ENCODE results near the gene SEC31A. TPM values are rescaled to one million over a fixed set of nuclear protein-coding genes. Genes with fewer than 3 reads are reported as not detected.
"Not testable (repeated sequence)": the region's sequence is repeated elsewhere in the genome, so short reads cannot be mapped to it uniquely, and the experiment has no call there.

SEC31A gene
- total RNA-seq, 1 experiment from 2014 or later, result 128 TPM

DNA sequence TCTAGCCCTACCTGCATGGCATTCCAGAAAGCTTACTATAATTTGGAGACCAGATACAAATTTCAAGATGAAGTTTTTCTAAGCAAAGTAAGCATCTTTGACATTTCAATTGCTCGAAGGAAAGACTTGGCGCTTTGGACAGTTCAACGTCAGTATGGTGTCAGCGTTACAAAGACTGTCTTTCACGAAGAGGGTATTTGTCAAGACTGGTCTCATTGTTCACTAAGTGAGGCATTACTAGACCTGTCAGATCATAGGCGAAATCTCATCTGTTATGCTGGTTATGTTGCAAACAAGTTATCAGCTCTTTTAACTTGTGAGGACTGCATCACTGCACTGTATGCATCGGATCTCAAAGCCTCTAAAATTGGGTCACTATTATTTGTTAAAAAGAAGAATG is 27.1 kb upstream of the SEC31A start:
- Histone ChIP-seq H2BK120ac (ENCODE audit: low read depth, low read length, poor library complexity, severe bottlenecking) (no peak overlapping the region), H4K5ac (ENCODE audit: insufficient read length, low read depth, low read length) (no peak overlapping the region), H3K27me3 (ENCODE audit: insufficient read depth, low read length) (no peaks in the 10 kb centered on the region), H3K56ac (ENCODE audit: insufficient read length, low read depth, low read length) (no peak overlapping the region), H3T11ph (ENCODE audit: low read length) (no peak overlapping the region), H3K14ac (ENCODE audit: insufficient read depth, low read length) (no peak overlapping the region), H3K4me2 (ENCODE audit: insufficient read depth, insufficient read length, low read length) (no peak overlapping the region), H2BK15ac (ENCODE audit: low read depth, low read length) (no peak overlapping the region), H3K9me3 (ENCODE audit: control insufficient read depth, low read depth, low read length) (no peaks in the 10 kb centered on the region), H4K91ac (ENCODE audit: insufficient read length, low read depth, low read length) (no peak overlapping the region), H3K27ac (ENCODE audit: insufficient read length, low read depth, low read length) (no peak overlapping the region), H2AK5ac (ENCODE audit: insufficient read length, low read length) (no peak overlapping the region), H3K23me2 (ENCODE audit: insufficient read length, low read depth, low read length, poor library complexity, severe bottlenecking) (no peaks in the 10 kb centered on the region), H3K4ac (ENCODE audit: low read depth, low read length) (no peak overlapping the region), H3K9ac (ENCODE audit: extremely low read depth, insufficient read length, low read length) (no peak overlapping the region), H2BK20ac (ENCODE audit: low read depth, low read length, poor library complexity, severe bottlenecking) (no peak overlapping the region), H4K20me1 (ENCODE audit: control insufficient read depth, insufficient read depth, insufficient read length) (no peaks in the 10 kb centered on the region), H4K8ac (replicated peaks; ENCODE audit: insufficient read length, low read depth, low read length) (no peak overlapping the region), H3K79me1 (ENCODE audit: insufficient read depth, low read depth, low read length, poor library complexity, severe bottlenecking) (peaks cover 4% of the 10 kb centered on the region), H2AFZ (ENCODE audit: low read length) (no peak overlapping the region), H2BK12ac (ENCODE audit: insufficient read length, low read depth, low read length) (no peak overlapping the region), H3K18ac (ENCODE audit: insufficient read length, low read depth, low read length) (no peak overlapping the region), H3K79me2 (ENCODE audit: insufficient read depth, low read length) (no peaks in the 10 kb centered on the region), H2BK5ac (ENCODE audit: insufficient read length, low read length) (no peak overlapping the region), H3K4me1 (ENCODE audit: insufficient read depth, low read length) (no peaks in the 10 kb centered on the region), H3K23ac (ENCODE audit: insufficient read length, low read depth, low read length) (no peak overlapping the region)
- WGBS (ENCODE audit: extremely low coverage, insufficient read length, low lambda C conversion rate), result no CpG with 5 or more reads among the region's 7 CpGs
- Mint-ChIP-seq H3K27ac (no peak overlapping the region), H3K9me3 (no peaks in the 10 kb centered on the region), H3K36me3 (ENCODE audit: insufficient read depth in 1 of 3, low read depth in 3 of 3) (peaks cover 0 to 38% (median 30%) of the 10 kb centered on the region in 3 experiments; a peak in 5 of 7 replicates), H3K4me3 (no peak overlapping the region), H3K4me1 (no peaks in the 10 kb centered on the region), H3K27me3 (ENCODE audit: low read depth) (no peaks in the 10 kb centered on the region)
- DNase-seq, result no peak
- TF ChIP-seq, protein P1, sequence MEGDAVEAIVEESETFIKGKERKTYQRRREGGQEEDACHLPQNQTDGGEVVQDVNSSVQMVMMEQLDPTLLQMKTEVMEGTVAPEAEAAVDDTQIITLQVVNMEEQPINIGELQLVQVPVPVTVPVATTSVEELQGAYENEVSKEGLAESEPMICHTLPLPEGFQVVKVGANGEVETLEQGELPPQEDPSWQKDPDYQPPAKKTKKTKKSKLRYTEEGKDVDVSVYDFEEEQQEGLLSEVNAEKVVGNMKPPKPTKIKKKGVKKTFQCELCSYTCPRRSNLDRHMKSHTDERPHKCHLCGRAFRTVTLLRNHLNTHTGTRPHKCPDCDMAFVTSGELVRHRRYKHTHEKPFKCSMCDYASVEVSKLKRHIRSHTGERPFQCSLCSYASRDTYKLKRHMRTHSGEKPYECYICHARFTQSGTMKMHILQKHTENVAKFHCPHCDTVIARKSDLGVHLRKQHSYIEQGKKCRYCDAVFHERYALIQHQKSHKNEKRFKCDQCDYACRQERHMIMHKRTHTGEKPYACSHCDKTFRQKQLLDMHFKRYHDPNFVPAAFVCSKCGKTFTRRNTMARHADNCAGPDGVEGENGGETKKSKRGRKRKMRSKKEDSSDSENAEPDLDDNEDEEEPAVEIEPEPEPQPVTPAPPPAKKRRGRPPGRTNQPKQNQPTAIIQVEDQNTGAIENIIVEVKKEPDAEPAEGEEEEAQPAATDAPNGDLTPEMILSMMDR (conservative IDR thresholded peaks at IDR 0.05), result no peak

DNA sequence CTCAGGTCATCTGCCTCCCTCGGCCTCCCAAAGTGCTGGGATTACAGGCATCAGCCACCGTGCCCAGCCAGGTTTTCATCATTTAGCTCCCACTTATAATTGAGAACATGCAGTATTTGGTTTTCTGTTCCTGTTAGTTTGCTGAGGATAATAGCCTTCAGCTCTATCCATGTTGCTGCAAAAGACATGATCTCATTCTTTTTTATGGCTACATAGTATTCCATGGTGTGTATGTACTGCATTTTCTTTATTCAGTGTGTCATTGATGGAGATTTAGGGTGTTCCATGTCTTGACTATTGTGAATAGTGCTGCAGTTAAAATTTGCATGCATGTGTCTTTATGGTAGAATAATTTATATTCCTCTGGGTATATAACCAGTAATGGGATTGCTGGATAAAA is 23.0 kb upstream of the SEC31A start:
- peaks cover 8 to 65% (median 51%) of the 10 kb centered on the region in 3 experiments; a peak in 6 of 7 replicates for H3K36me3 Mint-ChIP-seq (ENCODE audit: insufficient read depth in 1 of 3, low read depth in 3 of 3)
- not testable (repeated sequence) for H2AK5ac ChIP-seq (ENCODE audit: insufficient read length, low read length); H3K23ac ChIP-seq (ENCODE audit: insufficient read length, low read depth, low read length); H3K56ac ChIP-seq (ENCODE audit: insufficient read length, low read depth, low read length); H2BK12ac ChIP-seq (ENCODE audit: insufficient read length, low read depth, low read length); H3K4me2 ChIP-seq (ENCODE audit: insufficient read depth, insufficient read length, low read length); H4K8ac ChIP-seq (replicated peaks; ENCODE audit: insufficient read length, low read depth, low read length); H3K27ac ChIP-seq (ENCODE audit: insufficient read length, low read depth, low read length); H4K91ac ChIP-seq (ENCODE audit: insufficient read length, low read depth, low read length); H2AFZ ChIP-seq (ENCODE audit: low read length); H2BK5ac ChIP-seq (ENCODE audit: insufficient read length, low read length); H3K27ac Mint-ChIP-seq; H3K27me3 ChIP-seq (ENCODE audit: insufficient read depth, low read length); H2BK15ac ChIP-seq (ENCODE audit: low read depth, low read length); H3K79me2 ChIP-seq (ENCODE audit: insufficient read depth, low read length); H3K23me2 ChIP-seq (ENCODE audit: insufficient read length, low read depth, low read length, poor library complexity, severe bottlenecking); H4K20me1 ChIP-seq (ENCODE audit: control insufficient read depth, insufficient read depth, insufficient read length); H3K9me3 Mint-ChIP-seq; H3K9me3 ChIP-seq (ENCODE audit: control insufficient read depth, low read depth, low read length); H3K14ac ChIP-seq (ENCODE audit: insufficient read depth, low read length); H3K4ac ChIP-seq (ENCODE audit: low read depth, low read length); H3K9ac ChIP-seq (ENCODE audit: extremely low read depth, insufficient read length, low read length); H3K4me1 Mint-ChIP-seq; H3K18ac ChIP-seq (ENCODE audit: insufficient read length, low read depth, low read length); H3K79me1 ChIP-seq (ENCODE audit: insufficient read depth, low read depth, low read length, poor library complexity, severe bottlenecking); H2BK20ac ChIP-seq (ENCODE audit: low read depth, low read length, poor library complexity, severe bottlenecking); DNase-seq; H3K4me3 Mint-ChIP-seq; H2BK120ac ChIP-seq (ENCODE audit: low read depth, low read length, poor library complexity, severe bottlenecking); H3K4me1 ChIP-seq (ENCODE audit: insufficient read depth, low read length); H3K27me3 Mint-ChIP-seq (ENCODE audit: low read depth); H3T11ph ChIP-seq (ENCODE audit: low read length); H4K5ac ChIP-seq (ENCODE audit: insufficient read length, low read depth, low read length)
- no CpG with 5 or more reads among the region's 2 CpGs for WGBS (ENCODE audit: extremely low coverage, insufficient read length, low lambda C conversion rate)

Measured in H9 (cell line).